HG03558 (cell line): ENCODE measurements around the gene PSEN1.

Source experiments
- ATAC-seq: cut with Tn5 transposase; IDR thresholded peaks from one replicate; pipeline ENCODE4 v1.9.1; 2021; ENCODE audit warnings: moderate number of reproducible peaks; ENCODE audit not compliant: unreplicated experiment; ENCODE audit errors: extremely low read depth

Gene PSEN1

DNA sequence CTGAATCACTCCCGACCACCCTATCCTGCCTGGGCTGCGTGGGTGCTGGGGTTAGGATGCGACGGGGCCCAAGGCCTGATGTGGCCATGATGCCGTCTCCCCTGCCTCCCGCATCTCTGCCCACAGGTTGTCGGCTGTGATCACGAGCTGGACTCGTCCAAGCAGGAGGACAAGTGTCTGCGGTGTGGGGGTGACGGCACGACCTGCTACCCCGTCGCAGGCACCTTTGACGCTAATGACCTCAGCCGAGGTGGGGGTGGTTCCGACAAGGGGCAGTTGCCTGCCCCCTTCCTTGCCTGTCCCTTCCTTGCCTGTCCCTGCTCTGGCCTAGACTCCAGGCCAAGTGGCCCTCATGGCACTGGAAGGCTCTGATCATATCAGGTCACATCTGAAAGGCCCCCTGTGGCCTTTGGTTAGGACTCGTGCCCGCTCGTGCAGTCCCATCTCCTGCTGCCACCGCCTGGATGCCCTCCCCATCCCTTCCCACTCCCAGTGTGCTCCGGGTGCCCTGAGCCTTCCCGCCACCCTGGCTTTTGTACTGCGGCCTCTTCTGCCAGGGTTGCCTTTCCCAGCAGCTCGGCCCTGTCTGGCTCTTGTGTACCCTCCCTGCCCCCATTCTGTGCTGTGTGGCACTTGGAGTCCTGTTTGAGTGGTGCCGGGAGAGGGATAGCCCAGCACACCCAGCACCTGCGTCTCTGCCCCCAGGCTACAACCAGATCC, 114.6 kb downstream of the PSEN1 start:
- no peak for ATAC-seq

DNA sequence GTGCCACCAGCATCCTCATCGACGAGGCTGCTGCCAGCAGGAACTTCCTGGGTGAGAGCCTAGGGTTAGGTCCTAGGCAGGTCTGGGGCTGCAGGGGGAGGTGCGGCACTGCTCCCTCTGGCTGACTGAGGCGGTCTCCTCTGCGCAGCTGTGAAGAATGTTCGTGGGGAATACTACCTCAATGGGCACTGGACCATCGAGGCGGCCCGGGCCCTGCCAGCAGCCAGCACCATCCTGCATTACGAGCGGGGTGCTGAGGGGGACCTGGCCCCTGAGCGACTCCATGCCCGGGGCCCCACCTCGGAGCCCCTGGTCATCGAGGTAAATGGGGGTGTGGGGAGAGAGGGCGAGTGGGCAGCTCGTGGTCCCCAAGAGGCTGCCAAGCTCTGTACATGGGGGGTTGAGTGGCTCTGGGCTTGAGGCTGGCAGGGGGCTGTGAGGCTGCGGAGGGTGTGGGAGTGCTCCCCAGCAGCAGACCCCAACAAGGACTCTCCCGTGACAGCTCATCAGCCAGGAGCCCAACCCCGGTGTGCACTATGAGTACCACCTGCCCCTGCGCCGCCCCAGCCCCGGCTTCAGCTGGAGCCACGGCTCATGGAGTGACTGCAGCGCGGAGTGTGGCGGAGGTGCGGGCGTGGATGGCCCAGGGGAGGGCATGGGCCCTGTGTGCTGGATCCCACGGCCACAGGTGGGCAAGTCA, 115.4 kb downstream of the PSEN1 start:
- ATAC-seq = no peak

DNA sequence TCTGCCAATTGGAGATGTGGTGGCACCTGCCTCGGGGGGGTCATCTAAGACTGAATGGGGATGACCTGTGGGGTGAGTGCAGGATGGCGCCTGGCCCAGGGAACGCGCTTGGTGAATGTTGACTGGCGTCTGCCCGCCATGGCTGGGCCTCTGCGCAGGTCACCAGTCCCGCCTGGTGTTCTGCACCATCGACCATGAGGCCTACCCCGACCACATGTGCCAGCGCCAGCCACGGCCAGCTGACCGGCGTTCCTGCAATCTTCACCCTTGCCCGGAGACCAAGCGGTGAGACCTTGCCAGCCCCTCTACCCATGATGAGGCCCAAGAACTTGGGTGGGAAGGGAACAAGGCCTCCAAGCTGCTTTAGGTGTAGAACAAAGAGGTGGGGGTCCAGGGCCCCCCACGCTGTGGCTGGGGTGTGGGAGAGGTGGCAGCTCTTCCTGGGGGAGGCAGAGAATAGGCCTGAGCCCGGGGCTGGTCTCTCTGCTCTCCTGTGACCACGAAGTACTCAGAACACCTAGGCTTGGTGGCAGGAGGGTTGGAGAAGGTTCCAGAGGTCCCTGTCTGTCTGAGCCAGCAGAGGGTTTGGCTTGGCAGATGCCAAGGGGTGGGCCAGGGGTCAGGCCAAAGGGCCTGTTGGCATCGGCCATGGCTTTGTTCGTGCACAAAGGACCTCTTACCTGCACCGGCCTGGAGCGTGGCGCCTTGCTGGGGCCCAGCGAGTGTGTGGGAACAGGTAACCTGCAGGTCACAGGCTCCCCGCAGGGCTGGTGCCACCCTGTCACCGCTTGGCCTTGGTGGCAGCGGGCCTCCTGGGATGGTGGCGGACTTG, 116.4 kb downstream of the PSEN1 start:
- ATAC-seq = no peak

DNA sequence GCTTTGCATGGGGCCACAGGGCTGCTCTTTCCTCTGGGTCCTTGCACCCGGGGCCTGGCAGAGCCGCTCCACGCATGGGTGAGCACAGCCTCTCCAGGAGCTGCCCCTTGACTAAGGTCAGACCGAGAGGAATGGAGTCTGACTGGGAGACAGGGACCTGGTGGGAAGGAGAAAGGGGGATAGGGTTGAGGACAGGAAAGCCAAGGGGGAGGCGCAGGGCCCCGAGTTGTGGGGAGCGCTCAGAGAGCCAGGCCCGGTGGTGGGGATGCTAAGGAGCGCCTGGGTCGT, 117.0 kb downstream of the PSEN1 start:
- ATAC-seq = no peak

DNA sequence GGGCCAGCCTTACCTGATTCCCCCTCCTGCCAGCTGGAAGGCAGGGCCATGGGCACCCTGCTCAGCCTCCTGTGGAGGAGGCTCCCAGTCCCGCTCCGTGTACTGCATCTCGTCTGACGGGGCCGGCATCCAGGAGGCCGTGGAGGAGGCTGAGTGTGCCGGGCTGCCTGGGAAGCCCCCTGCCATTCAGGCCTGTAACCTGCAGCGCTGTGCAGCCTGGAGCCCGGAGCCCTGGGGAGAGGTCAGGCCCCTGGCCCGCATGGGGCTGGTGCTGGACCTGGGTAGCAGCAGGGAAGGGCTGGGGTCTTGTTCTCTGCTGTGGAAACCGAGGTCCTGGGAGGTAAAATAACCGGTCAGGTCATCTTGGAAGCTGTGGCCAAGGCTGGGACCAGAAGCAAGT, 117.4 kb downstream of the PSEN1 start:
- ATAC-seq = no peak

DNA sequence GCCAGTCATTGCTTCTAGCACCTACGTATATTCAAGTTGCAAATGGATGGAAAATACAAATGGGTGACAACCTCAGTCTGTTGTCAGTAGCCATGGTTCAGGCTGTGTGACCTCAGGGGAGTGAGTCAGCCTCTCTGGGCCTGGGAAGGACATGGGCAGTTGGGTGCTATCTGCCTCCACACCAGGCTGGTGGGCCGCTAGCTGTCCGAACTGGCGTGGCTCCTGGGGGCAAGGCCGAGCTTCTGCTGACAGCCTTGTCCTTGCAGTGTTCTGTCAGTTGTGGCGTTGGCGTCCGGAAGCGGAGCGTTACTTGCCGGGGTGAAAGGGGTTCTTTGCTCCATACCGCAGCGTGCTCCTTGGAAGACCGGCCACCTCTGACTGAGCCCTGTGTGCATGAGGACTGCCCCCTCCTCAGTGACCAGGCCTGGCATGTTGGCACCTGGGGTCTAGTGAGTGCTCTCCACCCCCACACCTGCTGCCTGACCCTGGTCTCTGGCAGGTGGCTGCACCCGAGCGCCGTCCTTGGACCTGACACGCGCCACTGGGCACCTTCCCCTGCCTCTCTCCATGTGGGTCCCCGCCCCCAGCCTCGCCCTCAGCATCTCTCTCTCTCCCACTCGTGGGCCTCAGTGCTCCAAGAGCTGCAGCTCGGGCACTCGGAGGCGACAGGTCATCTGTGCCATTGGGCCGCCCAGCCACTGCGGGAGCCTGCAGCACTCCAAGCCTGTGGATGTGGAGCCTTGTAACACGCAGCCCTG, 118.1 kb downstream of the PSEN1 start:
- ATAC-seq = no peak

DNA sequence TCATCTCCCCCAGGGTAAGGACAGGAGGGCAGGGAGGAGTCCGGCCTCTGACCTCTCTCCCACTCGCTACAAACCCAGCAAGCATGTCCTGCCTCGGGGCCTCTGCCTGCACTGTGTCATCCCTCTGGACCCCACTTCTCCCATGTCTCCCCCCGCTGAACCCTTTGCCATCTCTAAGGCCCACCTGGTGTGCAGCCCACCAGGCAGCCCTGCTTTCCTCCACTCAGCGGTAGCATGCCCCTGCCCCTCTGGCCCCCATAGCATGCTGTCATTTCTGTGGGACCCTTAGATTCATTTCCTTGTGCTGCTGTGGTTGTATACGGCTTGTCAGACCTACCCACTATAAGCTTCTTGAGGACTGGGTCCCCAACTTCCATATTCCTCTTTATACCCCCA, 118.7 kb downstream of the PSEN1 start:
- ATAC-seq = no peak

DNA sequence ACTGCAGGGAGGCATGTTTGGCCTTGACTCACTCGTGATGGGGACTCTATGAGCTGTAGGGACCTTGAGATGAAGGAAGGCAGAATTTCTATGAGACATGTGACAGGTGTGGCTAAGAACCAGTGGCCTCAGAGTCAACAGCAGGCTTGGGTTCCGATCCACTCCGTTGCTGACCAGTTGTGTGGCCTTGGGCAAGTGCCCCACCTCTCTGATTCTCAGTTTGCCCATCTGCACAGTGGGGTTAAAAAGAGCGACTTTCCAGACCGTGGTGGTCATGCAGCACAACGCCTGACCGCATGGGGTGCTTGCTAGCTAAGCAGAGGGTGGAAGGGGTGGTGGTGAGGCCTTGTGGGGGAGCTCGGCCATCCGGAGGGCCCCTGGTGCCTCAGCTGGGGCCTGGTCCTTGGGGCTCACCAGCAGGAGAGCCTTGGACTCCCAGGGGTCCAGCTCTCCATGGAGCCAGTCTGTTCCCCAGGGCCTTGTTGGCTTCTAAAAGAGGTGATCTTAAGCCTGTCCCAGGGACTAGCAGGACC, 119.5 kb downstream of the PSEN1 start:
- no peak for ATAC-seq

DNA sequence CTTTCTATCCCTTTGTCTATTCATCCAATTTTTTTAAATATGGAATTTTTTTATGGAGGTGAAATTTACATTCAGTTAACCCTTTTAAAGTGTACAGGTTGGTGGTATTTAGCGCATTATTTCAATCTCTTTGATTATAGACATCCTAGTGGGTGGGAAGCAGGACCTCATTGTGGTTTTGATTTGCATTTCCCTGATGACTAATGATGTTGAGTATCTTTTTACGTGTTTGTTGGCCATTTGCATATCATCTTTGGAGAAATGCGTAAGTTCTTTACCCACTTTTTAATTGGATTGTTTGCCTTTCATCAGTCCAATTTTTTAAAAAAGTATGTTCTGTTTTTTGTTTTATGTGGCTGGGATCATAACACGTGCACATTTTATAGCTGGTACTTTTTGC, 121.8 kb downstream of the PSEN1 start:
- no peak for ATAC-seq

DNA sequence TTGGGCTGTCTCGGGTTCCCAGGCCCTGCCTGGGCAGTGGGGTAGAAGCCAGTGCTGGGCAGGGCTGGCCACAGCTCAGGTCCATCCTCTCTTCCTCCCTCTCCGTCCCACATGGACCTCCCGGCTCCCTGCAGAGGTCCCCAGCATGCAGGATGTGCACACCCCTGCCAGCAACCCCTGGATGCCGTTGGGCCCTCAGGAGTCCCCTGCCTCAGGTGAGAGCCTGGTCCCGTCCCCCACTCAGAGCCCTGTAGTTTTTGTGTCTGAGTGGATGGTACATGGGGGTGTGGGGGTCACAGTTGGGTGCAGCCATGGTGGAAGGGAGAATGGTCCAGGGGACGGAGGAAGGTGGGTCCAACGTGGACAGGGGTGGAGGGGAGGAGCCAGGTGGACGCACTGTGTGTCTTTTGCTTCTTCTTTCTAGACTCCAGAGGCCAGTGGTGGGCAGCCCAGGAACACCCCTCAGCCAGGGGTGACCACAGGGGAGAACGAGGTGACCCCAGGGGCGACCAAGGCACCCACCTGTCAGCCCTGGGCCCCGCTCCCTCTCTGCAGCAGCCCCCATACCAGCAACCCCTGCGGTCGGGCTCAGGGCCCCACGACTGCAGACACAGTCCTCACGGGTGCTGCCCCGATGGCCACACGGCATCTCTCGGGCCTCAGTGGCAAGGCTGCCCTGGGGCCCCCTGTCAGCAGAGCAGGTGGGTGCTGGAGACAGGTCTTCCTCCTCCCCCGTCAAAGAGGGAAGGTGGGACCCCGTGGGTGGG, 122.7 kb downstream of the PSEN1 start:
- ATAC-seq = no peak

DNA sequence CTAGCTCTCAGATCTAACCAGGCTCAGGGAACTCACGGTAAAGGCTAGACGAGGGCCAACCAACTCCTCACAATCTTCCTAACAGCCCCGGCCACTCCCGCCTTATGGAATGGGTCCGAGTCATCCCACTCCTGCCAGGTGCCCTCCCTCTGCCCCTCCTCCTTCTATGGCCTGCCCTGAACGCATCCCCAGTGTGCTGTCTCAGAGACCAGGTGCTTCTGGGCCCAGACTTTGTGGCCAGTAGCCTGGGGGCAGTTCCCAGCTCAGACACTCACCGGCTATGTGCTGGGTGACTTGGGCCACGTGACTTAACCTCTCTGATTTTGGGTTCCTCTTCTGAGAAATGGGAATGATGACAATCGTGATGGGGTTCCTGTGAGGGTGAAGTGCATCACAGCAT, 123.5 kb downstream of the PSEN1 start:
- no peak for ATAC-seq

DNA sequence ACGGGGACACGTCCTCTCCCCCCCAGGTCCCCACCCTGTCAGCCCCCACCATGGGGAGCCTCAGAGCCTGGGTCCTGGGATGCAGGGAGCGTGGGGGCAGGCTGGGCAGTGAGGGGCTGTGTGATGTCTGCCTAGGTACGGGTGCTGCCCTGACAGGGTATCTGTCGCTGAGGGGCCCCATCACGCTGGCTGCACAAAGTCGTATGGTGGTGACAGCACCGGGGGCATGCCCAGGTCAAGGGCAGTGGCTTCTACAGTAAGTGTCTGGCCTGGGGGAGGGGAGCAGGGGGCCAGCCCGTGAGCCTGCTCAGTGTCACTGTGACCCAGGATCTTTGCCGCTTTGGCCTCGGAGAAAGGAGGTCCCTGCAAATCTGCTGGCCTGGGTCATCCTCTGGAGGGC, 124.3 kb downstream of the PSEN1 start:
- no peak for ATAC-seq

DNA sequence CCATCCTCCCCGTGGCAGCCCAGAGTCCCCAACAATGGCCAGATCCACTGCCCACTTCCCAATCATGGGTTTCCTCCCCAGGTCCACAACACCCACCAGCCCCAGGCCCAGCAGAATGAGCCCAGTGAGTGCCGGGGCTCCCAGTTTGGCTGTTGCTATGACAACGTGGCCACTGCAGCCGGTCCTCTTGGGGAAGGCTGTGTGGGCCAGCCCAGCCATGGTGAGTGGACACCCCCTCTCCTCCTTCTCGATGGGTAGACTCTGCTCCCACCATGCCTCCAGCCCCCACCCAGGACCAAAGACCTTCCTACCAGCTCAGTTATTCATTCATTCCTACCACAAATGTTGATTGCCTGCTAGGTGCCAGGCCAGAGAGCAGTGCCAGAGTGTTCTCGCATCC, 124.8 kb downstream of the PSEN1 start:
- no peak for ATAC-seq

DNA sequence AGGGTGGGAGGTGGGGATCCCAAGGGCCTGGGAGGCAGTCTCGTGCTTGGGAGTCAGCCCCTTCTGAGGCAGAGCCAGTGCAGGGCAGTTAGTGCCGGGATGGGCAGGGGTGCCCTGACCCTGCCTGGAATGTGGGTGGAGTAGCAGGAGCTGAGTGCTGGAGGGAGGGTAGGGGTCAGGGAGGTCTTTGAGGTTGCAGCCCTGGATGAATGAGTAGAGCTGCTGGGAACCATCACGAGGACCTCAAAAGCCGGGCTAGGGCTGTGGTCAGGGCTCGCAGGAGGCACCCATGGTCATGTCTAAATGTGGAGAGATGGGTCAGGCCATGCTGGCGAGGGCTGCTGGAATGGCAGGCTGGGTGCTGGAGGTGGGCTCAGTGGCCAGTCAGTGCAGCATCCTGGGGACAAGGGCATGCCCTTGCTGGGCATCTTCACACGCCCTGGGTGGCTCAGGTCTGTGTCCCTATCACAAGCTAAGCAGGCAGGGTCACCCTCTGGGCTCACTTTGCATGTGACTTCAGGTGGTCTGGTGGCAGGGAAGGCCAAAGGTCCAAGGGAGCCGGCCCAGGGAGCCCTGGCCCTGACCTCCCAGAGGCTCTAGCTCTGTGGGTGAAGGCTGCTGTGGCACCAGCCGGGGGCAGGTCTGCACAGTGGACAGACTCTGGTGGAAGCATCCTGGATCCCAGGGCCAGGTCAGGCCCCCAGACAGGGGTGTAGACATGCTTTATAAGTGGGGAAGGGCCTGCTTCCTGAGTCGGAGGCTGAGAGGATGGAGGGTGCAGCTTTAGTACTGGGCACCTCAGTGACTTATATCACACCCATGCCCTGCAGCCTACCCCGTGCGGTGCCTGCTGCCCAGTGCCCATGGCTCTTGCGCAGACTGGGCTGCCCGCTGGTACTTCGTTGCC, 125.5 kb downstream of the PSEN1 start:
- no peak for ATAC-seq

DNA sequence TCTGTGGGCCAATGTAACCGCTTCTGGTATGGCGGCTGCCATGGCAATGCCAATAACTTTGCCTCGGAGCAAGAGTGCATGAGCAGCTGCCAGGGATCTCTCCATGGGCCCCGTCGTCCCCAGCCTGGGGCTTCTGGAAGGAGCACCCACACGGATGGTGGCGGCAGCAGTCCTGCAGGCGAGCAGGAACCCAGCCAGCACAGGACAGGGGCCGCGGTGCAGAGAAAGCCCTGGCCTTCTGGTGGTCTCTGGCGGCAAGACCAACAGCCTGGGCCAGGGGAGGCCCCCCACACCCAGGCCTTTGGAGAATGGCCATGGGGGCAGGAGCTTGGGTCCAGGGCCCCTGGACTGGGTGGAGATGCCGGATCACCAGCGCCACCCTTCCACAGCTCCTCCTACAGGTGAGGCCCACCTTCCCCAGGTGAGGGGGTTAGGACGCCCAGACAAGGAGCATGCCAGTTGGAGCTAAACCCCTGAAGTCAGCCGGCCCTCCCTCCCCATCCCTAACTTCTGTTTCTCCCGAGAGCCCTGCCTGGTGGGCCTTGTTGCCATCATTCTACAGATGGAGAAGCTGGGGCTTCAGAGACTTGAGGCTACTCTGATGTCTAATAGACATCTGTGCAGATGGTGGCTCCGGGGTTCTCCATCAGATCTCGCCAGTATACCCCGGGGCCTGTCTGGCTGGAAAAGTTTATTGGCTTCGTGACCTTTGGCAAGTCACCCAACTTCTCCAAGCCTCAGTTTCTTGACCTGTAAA, 126.3 kb downstream of the PSEN1 start:
- ATAC-seq = no peak

DNA sequence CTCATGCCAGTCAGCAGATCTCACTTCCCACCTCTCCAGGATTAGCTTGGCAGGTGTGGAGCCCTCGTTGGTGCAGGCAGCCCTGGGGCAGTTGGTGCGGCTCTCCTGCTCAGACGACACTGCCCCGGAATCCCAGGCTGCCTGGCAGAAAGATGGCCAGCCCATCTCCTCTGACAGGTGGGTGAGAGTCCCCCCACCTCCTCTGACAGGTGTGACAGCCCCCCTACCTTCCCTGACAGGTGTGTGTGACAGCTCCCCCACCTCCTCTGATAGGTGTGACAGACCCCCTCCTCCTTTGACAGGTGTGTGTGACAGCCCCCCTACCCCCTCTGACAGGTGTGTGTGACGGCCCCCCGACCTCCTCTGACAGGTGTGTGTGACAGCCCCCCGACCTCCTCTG, 127.3 kb downstream of the PSEN1 start:
- no peak for ATAC-seq

DNA sequence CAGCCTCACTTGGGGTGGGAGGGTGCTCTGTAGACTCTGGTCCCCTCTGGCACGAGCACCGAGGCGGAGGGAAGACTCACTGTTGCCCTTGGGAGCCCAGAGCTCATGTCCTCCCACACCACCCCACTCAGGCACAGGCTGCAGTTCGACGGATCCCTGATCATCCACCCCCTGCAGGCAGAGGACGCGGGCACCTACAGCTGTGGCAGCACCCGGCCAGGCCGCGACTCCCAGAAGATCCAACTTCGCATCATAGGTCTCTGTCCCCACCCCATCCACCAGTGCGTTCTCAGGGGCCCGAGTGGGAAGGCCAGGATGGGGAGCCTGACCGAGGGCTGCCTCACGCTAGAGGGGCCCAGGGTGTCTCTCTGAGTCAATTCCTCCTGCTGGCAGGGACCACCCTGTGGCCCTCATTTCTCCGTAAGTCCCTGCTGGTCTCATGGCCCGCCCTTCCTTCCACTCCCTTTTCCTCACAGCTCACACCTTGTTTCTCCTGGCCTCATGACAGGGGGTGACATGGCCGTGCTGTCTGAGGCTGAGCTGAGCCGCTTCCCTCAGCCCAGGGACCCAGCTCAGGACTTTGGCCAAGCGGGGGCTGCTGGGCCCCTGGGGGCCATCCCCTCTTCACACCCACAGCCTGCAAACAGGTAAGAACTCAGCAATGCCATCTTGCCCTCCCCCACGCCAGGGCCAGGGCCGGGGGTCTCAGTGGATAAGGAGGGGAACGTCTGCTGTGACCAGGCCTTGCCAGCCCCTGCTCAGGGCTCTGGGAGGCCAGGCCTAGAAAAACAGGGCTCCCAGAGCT, 128.0 kb downstream of the PSEN1 start:
- ATAC-seq = no peak
